GM12891 (cell line): Measurements from ENCODE around the gene ACAN.

Experiments used
- DNase-seq: peaks from one replicate; pipeline ENCODE4 v3.0.0; 2011; ENCODE audit warnings: low spot score; ENCODE audit not compliant: insufficient read length
- FAIRE-seq: peaks from 2 replicates; lab custom pipeline; 2011; peaks lifted over from hg19 to GRCh38; lab: Jason Lieb, UNC
- PAX5 ChIP-seq: IDR thresholded peaks from 2 replicates; pipeline ENCODE4 v1.6.1; 2011; ENCODE audit warnings: low read length, moderate library complexity, mild to moderate bottlenecking; ENCODE audit not compliant: insufficient read depth, severe bottlenecking
- POLR2A ChIP-seq: IDR thresholded peaks from 2 replicates; pipeline ENCODE4 v1.6.1; 2011; ENCODE audit warnings: low read depth, low read length, control low read depth
- POLR2AphosphoS5 ChIP-seq: IDR thresholded peaks from 2 replicates; pipeline ENCODE4 v1.6.1; 2011; ENCODE audit warnings: low read depth, low read length, control low read depth
- POU2F2 ChIP-seq: IDR thresholded peaks from 2 replicates; pipeline ENCODE4 v1.6.1; 2011; ENCODE audit warnings: low read depth, mild to moderate bottlenecking, control low read depth, low read length, moderate library complexity
- SPI1 ChIP-seq: IDR thresholded peaks from 2 replicates; pipeline ENCODE4 v1.6.1; 2011; ENCODE audit warnings: low read depth, low read length, control low read depth
- TAF1 ChIP-seq: IDR thresholded peaks from 2 replicates; pipeline ENCODE4 v1.6.1; 2011; ENCODE audit warnings: low read depth, low read length, control low read depth

Gene ACAN

GRCh38 chr15:88814393-88814792 is 11.2 kb downstream of the ACAN start:
- FAIRE-seq (no peak), DNase-seq (no peak)
- TF ChIP-seq TAF1 (no peak), SPI1 (no peak), POLR2A (no peak)

- FAIRE-seq, result no peak
These were observed 15.7 kb downstream of the ACAN start for GRCh38 chr15:88818920-88819319.

GRCh38 chr15:88821993-88822392 is 18.8 kb downstream of the ACAN start:
- DNase-seq (no peak), FAIRE-seq (no peak)
- no peak for TF ChIP-seq POU2F2
- no peak for TF ChIP-seq TAF1
- no peak for TF ChIP-seq SPI1
- TF ChIP-seq POLR2A, result no peak

More at GRCh38 chr15:88818920-88819319, 15.7 kb downstream of the ACAN start:
- no peak for DNase-seq
- TF ChIP-seq TAF1, result no peak
- TF ChIP-seq PAX5, result no peak
- TF ChIP-seq POLR2A, result no peak
- TF ChIP-seq POLR2AphosphoS5, result no peak
- TF ChIP-seq POU2F2, result no peak
- TF ChIP-seq SPI1, result no peak

GRCh38 chr15:88828791-88829190 is 25.6 kb downstream of the ACAN start:
- TF ChIP-seq SPI1, result no peak
- TF ChIP-seq POU2F2, result no peak
- TF ChIP-seq POLR2A, result no peak
- no peak for TF ChIP-seq TAF1
- no peak for TF ChIP-seq PAX5
- no peak for TF ChIP-seq POLR2AphosphoS5
- no peak for DNase-seq
- no peak for FAIRE-seq

- DNase-seq, result no peak
- FAIRE-seq, result no peak
- TF ChIP-seq SPI1 (no peak), POLR2A (no peak), POU2F2 (no peak), TAF1 (no peak), PAX5 (no peak), POLR2AphosphoS5 (no peak)
These were observed 26.8 kb downstream of the ACAN start for GRCh38 chr15:88830016-88830415.

GRCh38 chr15:88832820-88833730 is 29.8 kb downstream of the ACAN start:
- DNase-seq (no peak), FAIRE-seq (no peak)
- no peak for TF ChIP-seq POLR2AphosphoS5
- TF ChIP-seq PAX5, result no peak
- TF ChIP-seq SPI1, result no peak
- TF ChIP-seq POLR2A, result no peak
- no peak for TF ChIP-seq POU2F2
- TF ChIP-seq TAF1, result no peak

- FAIRE-seq (no peak), DNase-seq (no peak)
- TF ChIP-seq POLR2AphosphoS5 (no peak), TAF1 (no peak), POU2F2 (no peak), POLR2A (no peak), SPI1 (no peak), PAX5 (no peak)
These were observed 30.5 kb downstream of the ACAN start for GRCh38 chr15:88833731-88834100.

GRCh38 chr15:88834211-88834812 is 31.1 kb downstream of the ACAN start:
- FAIRE-seq, result no peak
- no peak for DNase-seq
- no peak for TF ChIP-seq PAX5
- no peak for TF ChIP-seq SPI1
- TF ChIP-seq POU2F2, result no peak
- TF ChIP-seq POLR2A, result no peak
- no peak for TF ChIP-seq TAF1
- no peak for TF ChIP-seq POLR2AphosphoS5

GRCh38 chr15:88835119-88835518 is 31.9 kb downstream of the ACAN start:
- TF ChIP-seq POU2F2 (no peak), PAX5 (no peak), TAF1 (no peak), POLR2A (no peak), POLR2AphosphoS5 (no peak), SPI1 (no peak)
- FAIRE-seq, result no peak
- DNase-seq, result no peak

GRCh38 chr15:88835646-88836045 is 32.4 kb downstream of the ACAN start:
- DNase-seq (no peak), FAIRE-seq (no peak)
- TF ChIP-seq TAF1 (no peak), POLR2AphosphoS5 (no peak), SPI1 (no peak), POU2F2 (no peak), POLR2A (no peak), PAX5 (no peak)
